22Rv1 (cell line): Measurements from ENCODE around the gene SRGAP1.

Source experiments
- CTCF ChIP-seq: fragments of 450-650 bp; IDR thresholded peaks from 2 replicates; pipeline ENCODE4 v1.5.1; 2017; ENCODE audit warnings: mild to moderate bottlenecking
- ZFX ChIP-seq: fragments of 450-650 bp; IDR thresholded peaks from 2 replicates; pipeline ENCODE4 v1.6.1; 2017; ENCODE audit warnings: antibody characterized with exemption, borderline replicate concordance

GRCh38 chr12:63816031-63816430, 28.5 kb upstream of the SRGAP1 start:
- TF ChIP-seq CTCF = no peak
- no peak for TF ChIP-seq ZFX
